Measurements from ENCODE around the gene IGSF21. TPM values are rescaled to one million over a fixed set of nuclear protein-coding genes. Genes with fewer than 3 reads are reported as not detected.

IGSF21 gene
- total and polyA plus RNA-seq, 10 of the 15 experiments (the other 5 are each of a cell fraction or from before 2014, with no cell fraction given), result 0.03 to 0.49 TPM; not detected in 8

- DNase-seq (ENCODE audit: low read depth, low spot score), result no peak
- TF ChIP-seq SUZ12 (IDR thresholded peaks at IDR 0.05; ENCODE audit: unreplicated experiment) (no peak), TAF1 (IDR thresholded peaks at IDR 0.05; ENCODE audit: borderline replicate concordance, low read depth, low read length) (no peak), MTA2 (IDR thresholded peaks at IDR 0.05; ENCODE audit: low read depth) (no peak), CHD4 (IDR thresholded peaks at IDR 0.05) (no peak), SMAD5 (IDR thresholded peaks at IDR 0.05; ENCODE audit: low read depth) (no peak), PML (IDR thresholded peaks at IDR 0.05; ENCODE audit: low read length) (no peak), CEBPZ (IDR thresholded peaks at IDR 0.05; ENCODE audit: low read depth, low read length) (no peak), E4F1 (IDR thresholded peaks at IDR 0.05; ENCODE audit: borderline replicate concordance, partially characterized antibody) (no peak), RAD21 (IDR thresholded peaks at IDR 0.05; ENCODE audit: insufficient read depth, low read depth, low read length) (no peak)
- ChIA-PET RAD21 (ENCODE audit: unreplicated experiment) (no interaction called here), POLR2A (no interaction called here), CTCF (no interaction called here), SMC1A (ENCODE audit: uncharacterized antibody, unreplicated experiment) (no interaction called here)
- Histone ChIP-seq H3K9me3 (replicated peaks; ENCODE audit: control insufficient read depth, insufficient read depth, low read length) (no peaks in the 10 kb centered on the region; the same call in 2 of the 3 replicates), H3K4me1 (ENCODE audit: control insufficient read depth, insufficient read depth, low read length) (no peaks in the 10 kb centered on the region), H3K9ac (ENCODE audit: control insufficient read depth, insufficient read depth, low read length) (no peak overlapping the region), H3K27me3 (replicated peaks in 1 of 2; ENCODE audit: control insufficient read depth in 2 of 2, insufficient read depth in 2 of 2, low read length in 1 of 2) (no peaks in the 10 kb centered on the region; a peak in 1 of 4 replicates), H3K4me2 (ENCODE audit: control insufficient read depth, insufficient read depth) (no peak overlapping the region), H2AFZ (ENCODE audit: control insufficient read depth, low read depth, low read length) (no peak overlapping the region), H3K79me2 (ENCODE audit: control insufficient read depth, insufficient read depth, low read length) (no peaks in the 10 kb centered on the region), H3K36me3 (ENCODE audit: control insufficient read depth in 2 of 2, insufficient read depth in 2 of 2, low read length in 1 of 2) (no peaks in the 10 kb centered on the region), H3K4me3 (no peak overlapping the region), H3K27ac (ENCODE audit: control insufficient read depth, insufficient read depth) (no peak overlapping the region), H4K20me1 (ENCODE audit: control insufficient read depth, insufficient read depth) (no peaks in the 10 kb centered on the region)
- BruUV-seq (replicated peaks), result no TSS peak
- ATAC-seq, result no peak
- WGBS (ENCODE audit: insufficient coverage, insufficient replicate concordance, low lambda C conversion rate, missing lambda C conversion rate), result 17% methylated on average over 3 of the region's 3 CpGs
- in situ Hi-C loops (cut with MboI) (no loop called here), intact Hi-C loops (cut with micrococcal nuclease; ENCODE audit: unreplicated experiment) (no loop called here)
- FAIRE-seq, result no peak
These were observed 296.9 kb downstream of the IGSF21 start for GRCh38 chr1:18404460-18404859.

All from GM12878 (cell line).